Measurements from ENCODE around the gene RGS9BP. TPM values are rescaled to one million over a fixed set of nuclear protein-coding genes. Genes with fewer than 3 reads are reported as not detected.
"Not testable (repeated sequence)": the region's sequence is repeated elsewhere in the genome, so short reads cannot be mapped to it uniquely, and the experiment has no call there.

RGS9BP gene
- total and polyA plus RNA-seq, 2 of the 13 experiments (the other 11 are each of a cell fraction or from before 2014, with no cell fraction given) = 0.01 TPM; not detected in 1

DNA sequence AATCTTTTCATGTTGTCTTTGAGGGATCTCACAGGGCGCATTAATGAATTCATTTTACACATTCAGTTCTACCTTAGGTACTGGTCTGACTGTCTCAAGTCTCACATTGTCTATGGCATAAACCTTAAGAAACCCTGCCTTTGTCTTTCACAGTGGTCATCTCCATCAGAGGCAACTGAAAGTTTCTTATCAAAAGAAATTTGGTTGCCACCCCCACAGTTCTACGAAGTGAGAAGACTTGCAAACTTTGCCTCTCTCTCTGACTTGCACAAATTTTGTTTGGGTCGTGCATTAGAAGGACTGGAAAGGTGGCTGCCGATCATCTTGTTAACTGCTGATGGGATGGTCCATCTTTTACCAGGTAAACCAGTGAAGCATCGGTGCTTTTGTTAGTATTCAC is 33.4 kb downstream of the RGS9BP start (continued):
- TF ChIP-seq BORCS8-MEF2B (CRISPR knock-in tag; IDR thresholded peaks at IDR 0.05) = no peak

DNA sequence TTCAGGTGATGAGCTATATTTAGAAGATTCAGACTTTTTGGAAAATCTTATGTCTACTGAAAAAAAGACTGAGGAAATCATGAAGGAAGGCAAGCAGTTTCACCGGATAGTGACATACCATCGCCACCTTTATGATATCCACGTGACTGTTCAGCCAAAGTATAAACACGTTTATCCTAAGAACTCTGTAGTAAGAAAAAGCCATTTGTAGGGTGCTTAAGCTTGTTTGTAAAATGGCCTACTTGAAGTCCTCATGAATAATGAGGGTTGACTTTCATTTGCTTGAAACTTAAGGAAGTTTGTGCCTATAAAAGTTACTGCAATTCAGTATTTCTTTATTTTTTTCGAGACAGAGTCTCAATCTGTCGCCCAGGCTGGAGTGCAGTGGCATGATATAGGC is 36.1 kb downstream of the RGS9BP start:
- no peak overlapping the region for H3K4me3 ChIP-seq (replicated peaks in 1 of 3; ENCODE audit: insufficient read depth in 1 of 3, low read depth in 2 of 3, low read length in 3 of 3)
- BruUV-seq (replicated peaks) = no TSS peak
- intact Hi-C loops (cut with micrococcal nuclease; ENCODE audit: unreplicated experiment) = no loop called here
- no peak overlapping the region for H3K9ac ChIP-seq (ENCODE audit: insufficient read depth, low read depth, low read length)
- ATAC-seq (no peak), DNase-seq (ENCODE audit: low spot score) (no peak), FAIRE-seq (no peak)
- WGBS (ENCODE audit: low lambda C conversion rate) = 96% methylated on average over 6 of the region's 6 CpGs
- CTCF ChIA-PET (ENCODE audit: low intra/inter-chr PET ratio, low total read pairs) = no interaction called here
- H4K20me1 ChIP-seq (ENCODE audit: insufficient read depth, low read length) = peaks cover 9% of the 10 kb centered on the region; the same call in 1 of the 2 replicates
- TF ChIP-seq TRAFD1 (CRISPR knock-in tag; IDR thresholded peaks at IDR 0.05; ENCODE audit: borderline replicate concordance) (no peak), ZNF33A (CRISPR knock-in tag; IDR thresholded peaks at IDR 0.05; ENCODE audit: borderline replicate concordance) (no peak), TOE1 (CRISPR knock-in tag; IDR thresholded peaks at IDR 0.05) (no peak)
- H3K27ac ChIP-seq (ENCODE audit: extremely low read length, insufficient read depth, low read length) = no peak overlapping the region
- POLR2A ChIA-PET = no interaction called here
- no peaks in the 10 kb centered on the region for H3K27me3 ChIP-seq (ENCODE audit: control insufficient read depth in 1 of 2, insufficient read depth in 2 of 2, low read length in 2 of 2)
- H2AFZ ChIP-seq (ENCODE audit: low read length) = no peak overlapping the region
- no peak overlapping the region for H3K4me2 ChIP-seq (ENCODE audit: low read depth, low read length)
- no peaks in the 10 kb centered on the region for H3K4me1 ChIP-seq (ENCODE audit: insufficient read depth, low read length)
- in situ Hi-C loops (cut with HindIII; ENCODE audit: extremely low pct_ligation_motif_present, low pct_unique_long_range_greater_than_20kb) = no loop called here
- peaks cover 2 to 15% of the 10 kb centered on the region in 2 experiments; a peak in 1 of 5 replicates for H3K36me3 ChIP-seq (replicated peaks in 1 of 2; ENCODE audit: control insufficient read depth in 1 of 2, insufficient read depth in 2 of 2, low read length in 2 of 2)
- H3K79me2 ChIP-seq (ENCODE audit: insufficient read depth, low read length) = no peaks in the 10 kb centered on the region
- no peaks in the 10 kb centered on the region for H3K9me3 ChIP-seq (ENCODE audit: low read length)

DNA sequence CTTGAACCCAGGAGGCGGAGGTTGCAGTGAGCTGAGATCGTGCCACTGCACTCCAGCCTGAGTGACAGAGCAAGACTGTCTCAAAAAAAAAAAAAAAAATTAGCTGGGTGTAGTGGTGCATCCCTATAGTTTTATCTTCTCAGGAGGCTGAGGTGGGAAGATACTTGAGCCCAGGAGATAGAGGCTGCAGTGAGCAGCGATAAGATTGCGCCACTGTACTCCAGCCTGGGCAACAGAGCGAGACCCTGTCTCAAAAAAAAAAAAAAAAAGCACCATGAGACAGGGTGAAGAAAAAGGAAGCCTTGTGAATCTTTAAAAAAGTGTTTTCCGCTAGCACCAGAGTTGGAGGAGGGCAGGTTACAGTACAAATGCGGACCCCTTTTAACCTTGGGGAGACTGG is 40.6 kb downstream of the RGS9BP start:
- H4K20me1 ChIP-seq (ENCODE audit: insufficient read depth, low read length); CTCF ChIA-PET (ENCODE audit: low intra/inter-chr PET ratio, low total read pairs); H3K9ac ChIP-seq (ENCODE audit: insufficient read depth, low read depth, low read length); H3K9me3 ChIP-seq (ENCODE audit: low read length); BruUV-seq (replicated peaks); H3K79me2 ChIP-seq (ENCODE audit: insufficient read depth, low read length); ATAC-seq; intact Hi-C loops (cut with micrococcal nuclease; ENCODE audit: unreplicated experiment); H3K27ac ChIP-seq (ENCODE audit: extremely low read length, insufficient read depth, low read length); H3K4me2 ChIP-seq (ENCODE audit: low read depth, low read length); in situ Hi-C loops (cut with HindIII; ENCODE audit: extremely low pct_ligation_motif_present, low pct_unique_long_range_greater_than_20kb); DNase-seq (ENCODE audit: low spot score); FAIRE-seq; H2AFZ ChIP-seq (ENCODE audit: low read length); POLR2A ChIA-PET; H3K4me3 ChIP-seq (replicated peaks in 1 of 3; ENCODE audit: insufficient read depth in 1 of 3, low read depth in 2 of 3, low read length in 3 of 3); H3K27me3 ChIP-seq (ENCODE audit: control insufficient read depth in 1 of 2, insufficient read depth in 2 of 2, low read length in 2 of 2); H3K4me1 ChIP-seq (ENCODE audit: insufficient read depth, low read length): not testable (repeated sequence)
- WGBS (ENCODE audit: low lambda C conversion rate) = 93% methylated on average over 7 of the region's 7 CpGs
- 0 out of 5 replicates have a peak, but pooled peaks cover 0 to 11% of the 10 kb centered on the region in 2 experiments for H3K36me3 ChIP-seq (replicated peaks in 1 of 2; ENCODE audit: control insufficient read depth in 1 of 2, insufficient read depth in 2 of 2, low read length in 2 of 2)

Data from HepG2 (cell line).